HepG2 (cell line): Measurements from ENCODE around the gene KANSL1. TPM values are rescaled to one million over a fixed set of nuclear protein-coding genes. Genes with fewer than 3 reads are reported as not detected.

ENCODE experiments used
- CENPX ChIP-seq: sonication (generic); formaldehyde crosslinking; IDR thresholded peaks from 2 replicates; pipeline ENCODE4 v1.9.0; 2021; ENCODE audit warnings: mild to moderate bottlenecking, missing genetic modification reagents, moderate library complexity
- CREM ChIP-seq, 2 experiments: sonication (generic) in 1 of 2; formaldehyde crosslinking in 1 of 2; IDR thresholded peaks; 2 replicates each; pipeline versions ENCODE4 v1.4.0 to v1.6.1; 2016 to 2020; ENCODE audit warnings: antibody characterized with exemption in 1 of 2, mild to moderate bottlenecking in 1 of 2, missing genetic modification reagents in 1 of 2
- HNRNPLL ChIP-seq: fragments of 200-400 bp; formaldehyde crosslinking; IDR thresholded peaks from 2 replicates; pipeline ENCODE4 v1.6.1; 2017; ENCODE audit warnings: mild to moderate bottlenecking, low read depth, low read length; ENCODE audit not compliant: poor library complexity, severe bottlenecking
- ZNF101 ChIP-seq: sonication (generic); formaldehyde crosslinking; IDR thresholded peaks from 2 replicates; pipeline ENCODE4 v1.4.0; 2020; ENCODE audit warnings: mild to moderate bottlenecking, low read depth, missing genetic modification reagents, borderline replicate concordance
- ZNF431 ChIP-seq: sonication (generic); formaldehyde crosslinking; IDR thresholded peaks from 2 replicates; pipeline ENCODE4 v1.9.0; 2022; ENCODE audit warnings: missing genetic modification reagents, low read depth, mild to moderate bottlenecking, borderline replicate concordance
- ZSCAN31 ChIP-seq: sonication (generic); formaldehyde crosslinking; IDR thresholded peaks from 2 replicates; pipeline ENCODE4 v1.5.0; 2020; ENCODE audit warnings: low read depth, mild to moderate bottlenecking, missing genetic modification reagents
- polyA plus RNA-seq, 8 experiments: library from polyadenylated mRNA; depleted of rRNA in 3 of 8; stranded (reverse) in 7 of 8; unstranded in 1 of 8; fragments of >200 nt; fragmentation: Illumina TruSeq in 4 of 8; extraction: Trizol in 4 of 8; gene quantifications; 2 replicates each; pipeline versions ENCODE4 v1.2.1 to v1.2.3, GENCODE V29; 2011 to 2016; ENCODE audit warnings: low read depth in 4 of 8, missing spikeins in 1 of 8, mixed read lengths in 1 of 8; ENCODE audit not compliant: insufficient read depth in 1 of 8
- total RNA-seq, 5 experiments: library from RNA; depleted of rRNA; stranded (reverse); fragments of >200 nt; fragmentation: Illumina TruSeq; extraction: Trizol; gene quantifications; 2 replicates each; pipeline ENCODE4 v1.2.3, GENCODE V29; 2016; ENCODE audit warnings: low read depth in 1 of 5
- TF ChIP-seq, protein P1 (sequence below): sonication (generic); formaldehyde crosslinking; IDR thresholded peaks from 2 replicates; pipeline ENCODE4 v1.4.0; 2020; ENCODE audit warnings: missing genetic modification reagents, borderline replicate concordance
- TF ChIP-seq, protein P2 (sequence below), 2 experiments: sonication (generic) in 1 of 2; formaldehyde crosslinking in 1 of 2; IDR thresholded peaks; 2 replicates each; pipeline versions ENCODE4 v1.5.1 to v1.6.1; 2011 to 2020; ENCODE audit warnings: borderline replicate concordance in 1 of 2, low read depth in 1 of 2, low read length in 1 of 2, mild to moderate bottlenecking in 1 of 2, missing genetic modification reagents in 1 of 2, moderate library complexity in 1 of 2
- TF ChIP-seq, protein P3 (sequence below): sonication (generic); formaldehyde crosslinking; conservative IDR thresholded peaks from 2 replicates; pipeline ENCODE4 v1.8.0; 2022; ENCODE audit warnings: mild to moderate bottlenecking, moderate library complexity, missing genetic modification reagents
- TF ChIP-seq, protein P4 (sequence below): IDR thresholded peaks from 2 replicates; pipeline ENCODE4 v1.6.1; 2018; ENCODE audit warnings: missing genetic modification reagents

KANSL1 gene
- total and polyA plus RNA-seq, 2 of the 13 experiments (the other 11 are each of a cell fraction or from before 2014, with no cell fraction given), result 24.0 to 59.6 TPM

DNA sequence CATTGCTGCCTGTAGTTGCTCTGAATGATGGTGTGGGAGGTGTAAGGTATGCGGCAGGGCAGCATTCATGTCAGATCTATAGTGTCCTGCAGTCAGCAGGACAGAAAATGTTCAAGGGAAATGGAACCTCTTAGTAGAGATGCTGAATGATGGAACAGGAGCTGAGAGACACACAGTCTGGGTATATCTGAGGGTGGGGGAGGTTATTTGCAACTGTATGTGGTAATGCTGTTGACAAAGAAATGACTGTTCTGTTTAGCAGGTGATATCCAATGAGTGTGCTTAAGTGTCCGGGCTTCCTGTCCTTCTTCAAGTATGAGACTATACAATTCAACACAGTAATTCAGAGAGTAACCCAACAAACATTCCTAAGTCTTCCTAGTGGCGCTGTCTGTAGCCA lies 147.6 kb downstream of the KANSL1 start (continued):
- TF ChIP-seq, protein P1, sequence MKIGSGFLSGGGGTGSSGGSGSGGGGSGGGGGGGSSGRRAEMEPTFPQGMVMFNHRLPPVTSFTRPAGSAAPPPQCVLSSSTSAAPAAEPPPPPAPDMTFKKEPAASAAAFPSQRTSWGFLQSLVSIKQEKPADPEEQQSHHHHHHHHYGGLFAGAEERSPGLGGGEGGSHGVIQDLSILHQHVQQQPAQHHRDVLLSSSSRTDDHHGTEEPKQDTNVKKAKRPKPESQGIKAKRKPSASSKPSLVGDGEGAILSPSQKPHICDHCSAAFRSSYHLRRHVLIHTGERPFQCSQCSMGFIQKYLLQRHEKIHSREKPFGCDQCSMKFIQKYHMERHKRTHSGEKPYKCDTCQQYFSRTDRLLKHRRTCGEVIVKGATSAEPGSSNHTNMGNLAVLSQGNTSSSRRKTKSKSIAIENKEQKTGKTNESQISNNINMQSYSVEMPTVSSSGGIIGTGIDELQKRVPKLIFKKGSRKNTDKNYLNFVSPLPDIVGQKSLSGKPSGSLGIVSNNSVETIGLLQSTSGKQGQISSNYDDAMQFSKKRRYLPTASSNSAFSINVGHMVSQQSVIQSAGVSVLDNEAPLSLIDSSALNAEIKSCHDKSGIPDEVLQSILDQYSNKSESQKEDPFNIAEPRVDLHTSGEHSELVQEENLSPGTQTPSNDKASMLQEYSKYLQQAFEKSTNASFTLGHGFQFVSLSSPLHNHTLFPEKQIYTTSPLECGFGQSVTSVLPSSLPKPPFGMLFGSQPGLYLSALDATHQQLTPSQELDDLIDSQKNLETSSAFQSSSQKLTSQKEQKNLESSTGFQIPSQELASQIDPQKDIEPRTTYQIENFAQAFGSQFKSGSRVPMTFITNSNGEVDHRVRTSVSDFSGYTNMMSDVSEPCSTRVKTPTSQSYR, result peak; percentile 53; the same call in 1 of the 2 replicates
- TF ChIP-seq, protein P2, sequence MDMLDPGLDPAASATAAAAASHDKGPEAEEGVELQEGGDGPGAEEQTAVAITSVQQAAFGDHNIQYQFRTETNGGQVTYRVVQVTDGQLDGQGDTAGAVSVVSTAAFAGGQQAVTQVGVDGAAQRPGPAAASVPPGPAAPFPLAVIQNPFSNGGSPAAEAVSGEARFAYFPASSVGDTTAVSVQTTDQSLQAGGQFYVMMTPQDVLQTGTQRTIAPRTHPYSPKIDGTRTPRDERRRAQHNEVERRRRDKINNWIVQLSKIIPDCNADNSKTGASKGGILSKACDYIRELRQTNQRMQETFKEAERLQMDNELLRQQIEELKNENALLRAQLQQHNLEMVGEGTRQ (IDR thresholded peaks at IDR 0.05; ENCODE audit: low read depth, low read length), result no peak
- TF ChIP-seq, protein P2 (CRISPR knock-in tag; IDR thresholded peaks at IDR 0.05; ENCODE audit: borderline replicate concordance), result no peak
- TF ChIP-seq ZNF431 (CRISPR knock-in tag) (no peak), ZNF101 (CRISPR knock-in tag) (no peak), HNRNPLL (no peak), CENPX (no peak), CREM (IDR thresholded peaks at IDR 0.05) (no peak), CREM (CRISPR knock-in tag; IDR thresholded peaks at IDR 0.05) (no peak), ZSCAN31 (CRISPR knock-in tag) (no peak)
- TF ChIP-seq, protein P3, sequence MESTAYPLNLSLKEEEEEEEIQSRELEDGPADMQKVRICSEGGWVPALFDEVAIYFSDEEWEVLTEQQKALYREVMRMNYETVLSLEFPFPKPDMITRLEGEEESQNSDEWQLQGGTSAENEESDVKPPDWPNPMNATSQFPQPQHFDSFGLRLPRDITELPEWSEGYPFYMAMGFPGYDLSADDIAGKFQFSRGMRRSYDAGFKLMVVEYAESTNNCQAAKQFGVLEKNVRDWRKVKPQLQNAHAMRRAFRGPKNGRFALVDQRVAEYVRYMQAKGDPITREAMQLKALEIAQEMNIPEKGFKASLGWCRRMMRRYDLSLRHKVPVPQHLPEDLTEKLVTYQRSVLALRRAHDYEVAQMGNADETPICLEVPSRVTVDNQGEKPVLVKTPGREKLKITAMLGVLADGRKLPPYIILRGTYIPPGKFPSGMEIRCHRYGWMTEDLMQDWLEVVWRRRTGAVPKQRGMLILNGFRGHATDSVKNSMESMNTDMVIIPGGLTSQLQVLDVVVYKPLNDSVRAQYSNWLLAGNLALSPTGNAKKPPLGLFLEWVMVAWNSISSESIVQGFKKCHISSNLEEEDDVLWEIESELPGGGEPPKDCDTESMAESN (CRISPR knock-in tag), result no peak
- TF ChIP-seq, protein P4, sequence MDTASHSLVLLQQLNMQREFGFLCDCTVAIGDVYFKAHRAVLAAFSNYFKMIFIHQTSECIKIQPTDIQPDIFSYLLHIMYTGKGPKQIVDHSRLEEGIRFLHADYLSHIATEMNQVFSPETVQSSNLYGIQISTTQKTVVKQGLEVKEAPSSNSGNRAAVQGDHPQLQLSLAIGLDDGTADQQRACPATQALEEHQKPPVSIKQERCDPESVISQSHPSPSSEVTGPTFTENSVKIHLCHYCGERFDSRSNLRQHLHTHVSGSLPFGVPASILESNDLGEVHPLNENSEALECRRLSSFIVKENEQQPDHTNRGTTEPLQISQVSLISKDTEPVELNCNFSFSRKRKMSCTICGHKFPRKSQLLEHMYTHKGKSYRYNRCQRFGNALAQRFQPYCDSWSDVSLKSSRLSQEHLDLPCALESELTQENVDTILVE, result no peak
- TF ChIP-seq, all 625 proteins: peak for 3
